Loucy (cell line): ENCODE data around the gene KCNQ2.

Experiments
- CTCF ChIP-seq: fragments of 200-600 bp; sonication (generic); conservative IDR thresholded peaks from 2 replicates; pipeline ENCODE4 v1.5.1; 2014; ENCODE audit warnings: mild to moderate bottlenecking, antibody characterized with exemption, low read length
- EZH2phosphoT487 ChIP-seq: fragments of 200-600 bp; IDR thresholded peaks from 2 replicates; pipeline ENCODE4 v1.6.1; 2018; ENCODE audit warnings: antibody characterized with exemption, mild to moderate bottlenecking, moderate library complexity, borderline replicate concordance

- TF ChIP-seq CTCF, result no peak
- TF ChIP-seq EZH2phosphoT487, result no peak
These were observed 6.8 kb downstream of the KCNQ2 start for GRCh38 chr20:63465380-63466249.
